ENCODE data around the gene FAM163B. TPM values are rescaled to one million over a fixed set of nuclear protein-coding genes. Genes with fewer than 3 reads are reported as not detected.

Gene FAM163B
- total and polyA plus RNA-seq, 9 of the 15 experiments (the other 6 are each of a cell fraction or from before 2014, with no cell fraction given), result not detected

- FAIRE-seq (no peak), DNase-seq (ENCODE audit: extremely low read depth in 1 of 4, low spot score in 3 of 4) (peak in 1 of 4 experiments; percentile 8), ATAC-seq (no peak)
- ChIA-PET CTCF (ENCODE audit: low intra/inter-chr PET ratio) (no interaction called here), POLR2A (interaction anchor here (1.6 kb wide), 1 partner anchor 20 kb away, joined by 3 read pairs; no protein-coding TSS in a partner anchor)
- intact Hi-C loops (cut with micrococcal nuclease) (no loop called here), in situ Hi-C loops (cut with MboI) (no loop called here)
- no peak overlapping the region for H3K4me2 ChIP-seq (ENCODE audit: insufficient read depth, low read length)
- H3K4me1 ChIP-seq (replicated peaks in 1 of 2; ENCODE audit: control insufficient read depth in 2 of 2, insufficient read depth in 2 of 2, low read length in 2 of 2), result peaks cover 0 to 8% of the 10 kb centered on the region in 2 experiments; a peak in 1 of 5 replicates
- H3K9ac ChIP-seq (ENCODE audit: insufficient read depth in 1 of 2, low read depth in 2 of 2, low read length in 2 of 2), result no peak overlapping the region
- H2AFZ ChIP-seq (ENCODE audit: low read depth, low read length), result no peak overlapping the region
- BruUV-seq (replicated peaks), result no TSS peak
- peaks cover 6% of the 10 kb centered on the region for H4K20me1 ChIP-seq (replicated peaks; ENCODE audit: control insufficient read depth, insufficient read depth, low read length)
- H3K27me3 ChIP-seq (ENCODE audit: control insufficient read depth in 2 of 2, insufficient read depth in 2 of 2, low read length in 2 of 2), result peaks cover 9 to 51% of the 10 kb centered on the region in 2 experiments; a peak in 4 of 5 replicates
- TF ChIP-seq TGIF2 (CRISPR knock-in tag; IDR thresholded peaks at IDR 0.05) (no peak), MBD1 (CRISPR knock-in tag; IDR thresholded peaks at IDR 0.05) (no peak), RAD21 (CRISPR knock-in tag; conservative IDR thresholded peaks at IDR 0.05 in 1 of 2, IDR thresholded peaks at IDR 0.05 in 1 of 2) (peak; percentile 36 to 51; a peak in 3 of 4 replicates), HMG20B (CRISPR knock-in tag; IDR thresholded peaks at IDR 0.05) (no peak), MYNN (IDR thresholded peaks at IDR 0.05) (0 out of 2 replicates have a peak, but pooled peaks have one; percentile 34), MYNN (CRISPR knock-in tag; IDR thresholded peaks at IDR 0.05) (no peak), CREM (IDR thresholded peaks at IDR 0.05; ENCODE audit: low read depth) (0 out of 2 replicates have a peak, but pooled peaks have one; percentile 14), PTTG1 (tag; IDR thresholded peaks at IDR 0.05; ENCODE audit: low read depth) (no peak), CTCF (IDR thresholded peaks at IDR 0.05 in 2 of 3, conservative IDR thresholded peaks at IDR 0.05 in 1 of 3; ENCODE audit: insufficient read depth in 2 of 3, low read depth in 1 of 3, low read length in 3 of 3) (peak; percentile 28 to 38 (median 38); a peak in 5 of 6 replicates), TFE3 (CRISPR knock-in tag; IDR thresholded peaks at IDR 0.05) (no peak)
- H3K36me3 ChIP-seq (ENCODE audit: control insufficient read depth, insufficient read depth, low read length), result no peaks in the 10 kb centered on the region
- no peak overlapping the region for H3K27ac ChIP-seq (ENCODE audit: extremely low read depth, low read depth, low read length)
- no peaks in the 10 kb centered on the region; the same call in 1 of the 2 replicates for H3K9me3 ChIP-seq (replicated peaks; ENCODE audit: control insufficient read depth, insufficient read depth, low read depth, low read length)
- H3K79me2 ChIP-seq (ENCODE audit: control insufficient read depth, insufficient read depth, low read length), result no peaks in the 10 kb centered on the region
- no peaks in the 10 kb centered on the region for H3K9me1 ChIP-seq (ENCODE audit: control insufficient read depth, insufficient read depth, low read length)
- no peak overlapping the region for H3K4me3 ChIP-seq
- WGBS (ENCODE audit: insufficient coverage, low coverage, missing lambda C conversion rate), result 1% methylated on average over 5 of the region's 5 CpGs
These were observed 5.0 kb downstream of the FAM163B start for GRCh38 chr9:133604214-133604613.

Data from K562 (cell line).